ENCODE results near the gene GRAMD2B.
A peak's percentile ranks its signal among the peaks of the same experiment; 100 is the strongest.
"Not testable (repeated sequence)": the region's sequence is repeated elsewhere in the genome, so short reads cannot be mapped to it uniquely, and the experiment has no call there.

GRAMD2B gene

GRCh38 chr5:126449751-126450271 is 26.6 kb downstream of the GRAMD2B start:
- peak; percentile 18 for DNase-seq (ENCODE audit: low read depth)

DNA sequence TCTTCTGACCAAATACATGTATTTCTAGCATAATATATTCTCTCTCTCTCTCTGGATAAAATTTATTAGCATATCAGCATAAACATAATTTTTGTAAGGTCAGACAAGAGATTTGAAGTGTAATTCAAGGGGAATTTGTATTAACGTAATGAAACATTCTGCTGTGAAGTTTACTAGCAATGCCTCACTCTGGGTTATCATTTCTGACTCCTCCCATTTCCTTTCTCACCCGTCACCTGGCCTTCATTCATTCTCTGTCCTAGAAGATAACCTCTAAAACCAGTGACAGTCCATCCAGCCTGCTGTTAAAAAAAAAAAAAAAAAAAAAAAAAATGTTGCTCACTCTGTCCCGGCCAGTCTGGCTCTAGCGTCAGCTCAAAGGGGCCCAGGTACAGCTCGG is 27.1 kb downstream of the GRAMD2B start:
- DNase-seq (ENCODE audit: low read depth): no peak

- no peak for DNase-seq (ENCODE audit: low read depth)
Measured at GRCh38 chr5:126450907-126451306, 27.7 kb downstream of the GRAMD2B start.

- DNase-seq (ENCODE audit: low read depth): no peak
Measured at GRCh38 chr5:126452477-126452876, 29.3 kb downstream of the GRAMD2B start.

- no peak for DNase-seq (ENCODE audit: low read depth)
Measured at GRCh38 chr5:126454081-126454480, 30.9 kb downstream of the GRAMD2B start.

GRCh38 chr5:126454535-126454934 is 31.3 kb downstream of the GRAMD2B start:
- no peak for DNase-seq (ENCODE audit: low read depth)

DNA sequence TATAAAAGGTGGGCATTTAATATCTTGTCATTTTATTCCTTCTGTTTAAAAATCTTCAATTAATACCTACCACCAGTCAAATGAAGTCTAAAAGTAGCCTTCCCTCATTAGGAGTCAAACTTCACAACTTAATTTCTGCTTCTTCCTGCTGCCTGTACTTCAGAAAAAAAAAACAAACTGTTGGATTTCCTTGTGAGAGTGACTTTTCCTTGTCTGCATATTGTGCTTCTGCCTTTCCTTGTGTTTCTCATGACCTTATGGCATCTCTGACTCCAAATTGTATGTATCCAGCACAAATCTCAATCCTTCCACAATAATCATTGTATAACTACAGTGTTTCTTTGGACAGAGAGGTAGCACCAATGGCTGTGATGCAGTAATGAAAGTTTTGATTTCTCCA is 32.1 kb downstream of the GRAMD2B start:
- no peak for DNase-seq (ENCODE audit: low read depth)

DNA sequence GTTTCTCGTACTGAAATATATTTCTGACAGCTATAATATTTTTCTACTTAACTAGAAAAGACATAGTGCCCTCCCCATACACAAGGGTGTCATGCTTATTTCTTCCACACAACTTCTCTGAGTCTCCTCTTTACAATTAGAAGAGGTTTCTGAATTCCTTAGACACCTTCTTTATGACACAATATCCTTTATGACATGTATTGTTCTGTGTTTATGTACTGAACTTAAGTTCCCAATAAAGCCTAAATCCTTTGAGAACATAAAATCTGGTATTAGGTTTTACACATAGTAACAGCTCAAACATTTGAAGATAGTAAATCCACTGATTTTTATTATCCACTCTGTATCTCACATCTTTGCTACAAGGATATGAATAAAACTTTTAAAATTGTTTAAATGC is 32.5 kb downstream of the GRAMD2B start:
- no peak for DNase-seq (ENCODE audit: low read depth)

- no peak for DNase-seq (ENCODE audit: low read depth)
Measured at GRCh38 chr5:126456217-126456820, 33.1 kb downstream of the GRAMD2B start.

DNA sequence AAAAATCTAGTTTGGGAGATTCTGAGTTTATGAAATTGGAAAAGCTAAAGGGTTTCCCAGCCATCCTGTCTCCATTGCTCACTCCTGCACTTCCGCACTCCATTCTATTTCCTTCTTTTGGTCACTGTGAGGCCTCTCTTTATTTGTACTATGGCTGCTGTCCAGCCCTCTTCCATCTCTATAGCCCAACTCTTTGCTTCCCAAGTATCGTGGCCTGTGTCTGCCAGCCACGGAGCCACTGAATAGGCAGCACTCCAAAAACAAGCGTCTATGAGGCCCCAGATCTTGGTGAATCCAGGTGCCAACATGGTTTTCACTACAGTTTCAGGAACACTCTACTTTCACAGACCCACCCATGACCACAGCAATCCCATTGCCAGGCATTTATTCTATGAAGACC is 37.2 kb downstream of the GRAMD2B start:
- no peak for DNase-seq (ENCODE audit: low read depth)

- no peak for DNase-seq (ENCODE audit: low read depth)
Measured at GRCh38 chr5:126460977-126461376, 37.8 kb downstream of the GRAMD2B start.

- no peak for DNase-seq (ENCODE audit: low read depth)
Measured at GRCh38 chr5:126461838-126462237, 38.6 kb downstream of the GRAMD2B start.

- no peak for DNase-seq (ENCODE audit: low read depth)
Measured at GRCh38 chr5:126462239-126463014, 39.2 kb downstream of the GRAMD2B start.

DNA sequence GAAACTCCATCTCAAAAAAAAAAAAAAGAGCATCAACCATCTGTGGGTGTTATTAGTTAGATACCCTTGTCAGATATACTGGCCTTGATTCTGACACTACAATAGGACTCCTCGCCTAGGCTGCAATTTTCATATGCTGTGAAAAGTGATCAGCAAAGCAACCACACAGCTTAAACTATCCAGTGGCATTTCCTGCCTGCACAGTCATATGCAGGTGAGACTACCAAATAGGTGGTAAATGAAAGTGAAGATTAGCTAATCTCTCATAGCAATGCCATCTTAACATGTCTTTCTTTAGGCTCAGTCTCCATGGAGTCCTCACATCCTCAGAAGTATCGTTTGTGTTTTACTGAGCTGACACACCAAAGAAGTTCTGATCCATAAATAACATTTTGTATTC is 40.8 kb downstream of the GRAMD2B start:
- DNase-seq (ENCODE audit: low read depth): no peak

- DNase-seq (ENCODE audit: low read depth): no peak
Measured at GRCh38 chr5:126464959-126465358, 41.8 kb downstream of the GRAMD2B start.

- no peak for DNase-seq (ENCODE audit: low read depth)
Measured at GRCh38 chr5:126468091-126468490, 44.9 kb downstream of the GRAMD2B start.

GRCh38 chr5:126469536-126470316 is 46.5 kb downstream of the GRAMD2B start:
- no peak for DNase-seq (ENCODE audit: low read depth)

GRCh38 chr5:126470529-126470928 is 47.3 kb downstream of the GRAMD2B start:
- not testable (repeated sequence) for DNase-seq (ENCODE audit: low read depth)

DNA sequence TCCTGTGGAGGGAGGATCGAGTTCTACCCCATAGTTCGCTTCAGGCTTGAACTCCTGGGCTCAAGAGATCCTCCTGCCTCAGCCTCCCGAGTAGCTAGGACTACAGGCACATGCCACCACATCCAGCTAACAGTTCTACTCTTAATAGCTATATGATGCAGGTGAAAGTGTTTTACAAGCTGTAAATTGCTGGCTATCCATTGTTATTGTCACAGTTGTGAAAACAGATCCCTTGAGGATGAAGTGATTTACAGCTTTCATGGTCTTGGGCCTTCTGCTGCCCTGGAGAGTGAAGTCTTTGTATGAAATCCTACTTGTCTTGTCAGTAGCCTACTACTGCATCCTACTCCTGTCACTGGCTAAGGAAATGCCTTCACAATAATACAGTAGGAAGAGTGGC is 48.0 kb downstream of the GRAMD2B start:
- DNase-seq (ENCODE audit: low read depth): no peak

DNA sequence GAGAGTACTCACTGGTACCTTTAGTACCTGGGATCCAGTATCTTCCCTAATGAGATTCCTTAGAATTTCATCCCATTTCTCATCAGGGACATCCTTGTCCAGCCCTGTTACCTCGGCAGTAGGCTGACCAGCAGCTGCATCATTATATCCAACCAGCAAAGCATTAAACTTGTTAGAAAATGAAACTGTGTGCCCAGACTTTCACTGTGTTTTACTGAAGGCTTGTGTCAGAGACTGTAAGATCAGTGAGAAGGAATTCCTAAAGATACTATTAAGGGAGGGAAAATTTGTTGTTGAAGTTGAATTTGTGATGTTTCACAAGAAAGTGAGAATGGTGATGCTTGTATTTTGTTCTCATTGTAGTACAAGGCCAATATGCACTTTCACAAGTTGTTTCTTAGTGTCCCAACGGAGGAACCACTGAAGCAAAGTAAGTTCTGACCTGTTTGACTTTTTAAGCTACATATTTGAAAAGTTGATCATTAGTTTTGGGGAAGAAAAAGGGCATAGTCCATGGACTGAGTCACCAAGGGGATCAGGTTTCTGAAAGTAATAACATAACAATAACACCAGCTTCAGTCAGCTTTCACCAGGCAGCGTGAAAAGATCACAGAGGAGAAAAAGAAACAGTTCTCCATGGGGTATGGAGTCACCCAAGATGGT is 48.8 kb downstream of the GRAMD2B start:
- DNase-seq (ENCODE audit: low read depth): no peak

DNA sequence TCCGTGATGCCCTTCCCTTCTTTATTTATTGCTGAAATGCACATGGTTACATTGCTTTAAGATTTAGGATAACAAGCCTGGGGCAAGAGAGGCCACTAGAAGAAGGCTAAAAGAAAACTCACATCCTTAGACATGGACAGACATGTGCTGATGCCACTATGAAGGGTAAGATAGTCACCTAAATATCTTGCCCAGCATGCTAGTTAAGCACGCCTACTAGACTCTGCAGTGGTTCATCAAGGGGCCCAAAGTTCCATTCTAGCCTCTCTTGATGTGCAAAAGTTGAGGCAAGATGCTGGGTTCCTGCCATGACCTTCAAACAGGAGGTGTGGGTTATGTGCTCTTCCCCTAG is 49.3 kb downstream of the GRAMD2B start:
- DNase-seq (ENCODE audit: low read depth): no peak
